ENCODE data around the gene PXYLP1.

GRCh38 chr3:141242377-141243092 lies 10.9 kb downstream of the PXYLP1 start:
- no peak for TF ChIP-seq SAFB (IDR thresholded peaks at IDR 0.05; ENCODE audit: borderline replicate concordance, low read depth, low read length)
- no peak for TF ChIP-seq CBFB (CRISPR knock-in tag; IDR thresholded peaks at IDR 0.05)
- no peak for TF ChIP-seq NCOR1 (IDR thresholded peaks at IDR 0.05)
- no peak for TF ChIP-seq SRSF9 (IDR thresholded peaks at IDR 0.05; ENCODE audit: borderline replicate concordance, low read depth, low read length)
- no peak for TF ChIP-seq ELF1 (tag; IDR thresholded peaks at IDR 0.05)
- no peak for TF ChIP-seq CEBPG (CRISPR knock-in tag; IDR thresholded peaks at IDR 0.05)
- no peak for TF ChIP-seq CEBPG (tag; conservative IDR thresholded peaks at IDR 0.05 in 1 of 2, IDR thresholded peaks at IDR 0.05 in 1 of 2)
- TF ChIP-seq CTCF (IDR thresholded peaks at IDR 0.05 in 2 of 3, conservative IDR thresholded peaks at IDR 0.05 in 1 of 3; ENCODE audit: insufficient read depth in 2 of 3, low read depth in 1 of 3, low read length in 3 of 3), result no peak
- TF ChIP-seq NONO (IDR thresholded peaks at IDR 0.05; ENCODE audit: low read depth in 2 of 2, low read length in 1 of 2), result no peak
- TF ChIP-seq ZNF507 (tag; conservative IDR thresholded peaks at IDR 0.05), result no peak

Data from K562 (cell line).